H1 (cell line): ENCODE data around the gene ECE2.

Experiments
- CBX8 ChIP-seq: fragments of 300-800, 300-1000 bp; sonication (generic); IDR thresholded peaks from 2 replicates; pipeline ENCODE4 v1.7.1; 2016; ENCODE audit warnings: low read depth, low read length, borderline replicate concordance
- EP300 ChIP-seq, 2 experiments: IDR thresholded peaks; 1 replicate in 1 of 2; 2 replicates in 1 of 2; pipeline ENCODE4 v1.6.1; 2011 to 2012; ENCODE audit warnings: low read depth in 2 of 2, low read length in 2 of 2, mild to moderate bottlenecking in 2 of 2, borderline replicate concordance in 1 of 2, inconsistent platforms in 1 of 2, moderate library complexity in 1 of 2
- EZH2 ChIP-seq: fragments of 200-600 bp; sonication (generic); IDR thresholded peaks from 2 replicates; pipeline ENCODE4 v1.7.1; 2012; ENCODE audit warnings: low read depth, mild to moderate bottlenecking, moderate library complexity, low read length, inconsistent platforms; ENCODE audit not compliant: severe bottlenecking
- GTF2F1 ChIP-seq: IDR thresholded peaks from 2 replicates; pipeline ENCODE4 v1.6.1; 2012; ENCODE audit warnings: low read depth, low read length, improper control_type of control experiment, borderline replicate concordance
- POLR2A ChIP-seq, 2 experiments: IDR thresholded peaks; 1 replicate in 1 of 2; 2 replicates in 1 of 2; pipeline ENCODE4 v1.6.1; 2011; ENCODE audit warnings: low read depth in 2 of 2, low read length in 2 of 2, mild to moderate bottlenecking in 2 of 2; ENCODE audit errors: control extremely low read depth in 1 of 2
- RBBP5 ChIP-seq: IDR thresholded peaks from 2 replicates; pipeline ENCODE4 v1.7.1; 2012; ENCODE audit warnings: low read depth, mild to moderate bottlenecking, inconsistent platforms, low read length, moderate library complexity, borderline replicate concordance
- RFX5 ChIP-seq: IDR thresholded peaks from 2 replicates; pipeline ENCODE4 v1.6.1; 2011; ENCODE audit warnings: low read depth, low read length, improper control_type of control experiment, borderline replicate concordance
- SP1 ChIP-seq: IDR thresholded peaks from 2 replicates; pipeline ENCODE4 v1.6.1; 2011; ENCODE audit warnings: low read depth, low read length
- SUZ12 ChIP-seq: fragments of 200-600 bp; sonication (generic); IDR thresholded peaks from 2 replicates; pipeline ENCODE4 v1.6.1; 2012; ENCODE audit warnings: mild to moderate bottlenecking, inconsistent platforms, low read length, moderate library complexity, mixed read lengths
- TAF7 ChIP-seq: optimal IDR thresholded peaks from 2 replicates; pipeline ENCODE3; 2011; ENCODE audit warnings: low read depth, mild to moderate bottlenecking, inconsistent platforms, low read length, moderate library complexity, borderline replicate concordance
- ZNF274 ChIP-seq: IDR thresholded peaks from 2 replicates; pipeline ENCODE4 v1.7.0; 2012; ENCODE audit warnings: low read length, borderline replicate concordance; ENCODE audit errors: extremely low read depth
- TF ChIP-seq, protein P1 (sequence below), 3 experiments: IDR thresholded peaks; 1 replicate in 2 of 3; 2 replicates in 1 of 3; pipeline versions ENCODE4 v1.5.1 to v1.6.1; 2011; ENCODE audit warnings: low read length in 3 of 3, mild to moderate bottlenecking in 3 of 3, inconsistent platforms in 2 of 3, low read depth in 1 of 3, moderate library complexity in 1 of 3; ENCODE audit not compliant: insufficient read depth in 1 of 3; ENCODE audit errors: control extremely low read depth in 1 of 3
- TF ChIP-seq, protein P2 (sequence below): IDR thresholded peaks from 2 replicates; pipeline ENCODE4 v1.6.1; 2012; ENCODE audit warnings: low read length, inconsistent platforms

DNA sequence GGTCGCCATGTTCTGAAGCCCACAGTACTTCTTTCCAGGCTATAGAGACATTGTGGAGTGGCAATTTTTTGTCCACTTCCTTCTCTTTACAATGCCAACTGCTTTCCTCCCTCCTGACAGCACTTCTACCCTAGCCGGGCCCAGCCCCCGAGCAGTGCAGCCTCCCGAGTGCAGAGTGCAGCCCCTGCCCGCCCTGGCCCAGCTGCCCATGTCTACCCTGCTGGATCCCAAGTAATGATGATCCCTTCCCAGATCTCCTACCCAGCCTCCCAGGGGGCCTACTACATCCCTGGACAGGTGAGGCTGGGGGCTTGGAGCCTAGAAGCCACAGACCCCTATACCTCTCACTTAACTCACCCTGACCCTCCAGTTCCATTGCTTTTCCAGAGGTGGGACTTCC lies 41.4 kb downstream of the ECE2 start:
- TF ChIP-seq, protein P1, sequence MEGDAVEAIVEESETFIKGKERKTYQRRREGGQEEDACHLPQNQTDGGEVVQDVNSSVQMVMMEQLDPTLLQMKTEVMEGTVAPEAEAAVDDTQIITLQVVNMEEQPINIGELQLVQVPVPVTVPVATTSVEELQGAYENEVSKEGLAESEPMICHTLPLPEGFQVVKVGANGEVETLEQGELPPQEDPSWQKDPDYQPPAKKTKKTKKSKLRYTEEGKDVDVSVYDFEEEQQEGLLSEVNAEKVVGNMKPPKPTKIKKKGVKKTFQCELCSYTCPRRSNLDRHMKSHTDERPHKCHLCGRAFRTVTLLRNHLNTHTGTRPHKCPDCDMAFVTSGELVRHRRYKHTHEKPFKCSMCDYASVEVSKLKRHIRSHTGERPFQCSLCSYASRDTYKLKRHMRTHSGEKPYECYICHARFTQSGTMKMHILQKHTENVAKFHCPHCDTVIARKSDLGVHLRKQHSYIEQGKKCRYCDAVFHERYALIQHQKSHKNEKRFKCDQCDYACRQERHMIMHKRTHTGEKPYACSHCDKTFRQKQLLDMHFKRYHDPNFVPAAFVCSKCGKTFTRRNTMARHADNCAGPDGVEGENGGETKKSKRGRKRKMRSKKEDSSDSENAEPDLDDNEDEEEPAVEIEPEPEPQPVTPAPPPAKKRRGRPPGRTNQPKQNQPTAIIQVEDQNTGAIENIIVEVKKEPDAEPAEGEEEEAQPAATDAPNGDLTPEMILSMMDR (IDR thresholded peaks at IDR 0.05; ENCODE audit: control extremely low read depth in 1 of 3, insufficient read depth in 1 of 3, low read depth in 1 of 3, low read length in 3 of 3): no peak
- no peak for TF ChIP-seq CBX8
- no peak for TF ChIP-seq POLR2A (IDR thresholded peaks at IDR 0.05; ENCODE audit: control extremely low read depth in 1 of 2, low read depth in 2 of 2, low read length in 2 of 2)
- no peak for TF ChIP-seq EP300 (IDR thresholded peaks at IDR 0.05; ENCODE audit: borderline replicate concordance in 1 of 2, low read depth in 2 of 2, low read length in 2 of 2)
- TF ChIP-seq RBBP5: no peak
- no peak for TF ChIP-seq GTF2F1
- TF ChIP-seq TAF7: no peak
- TF ChIP-seq ZNF274: no peak
- no peak for TF ChIP-seq EZH2
- TF ChIP-seq SP1: no peak
- TF ChIP-seq RFX5: no peak
- TF ChIP-seq, protein P2, sequence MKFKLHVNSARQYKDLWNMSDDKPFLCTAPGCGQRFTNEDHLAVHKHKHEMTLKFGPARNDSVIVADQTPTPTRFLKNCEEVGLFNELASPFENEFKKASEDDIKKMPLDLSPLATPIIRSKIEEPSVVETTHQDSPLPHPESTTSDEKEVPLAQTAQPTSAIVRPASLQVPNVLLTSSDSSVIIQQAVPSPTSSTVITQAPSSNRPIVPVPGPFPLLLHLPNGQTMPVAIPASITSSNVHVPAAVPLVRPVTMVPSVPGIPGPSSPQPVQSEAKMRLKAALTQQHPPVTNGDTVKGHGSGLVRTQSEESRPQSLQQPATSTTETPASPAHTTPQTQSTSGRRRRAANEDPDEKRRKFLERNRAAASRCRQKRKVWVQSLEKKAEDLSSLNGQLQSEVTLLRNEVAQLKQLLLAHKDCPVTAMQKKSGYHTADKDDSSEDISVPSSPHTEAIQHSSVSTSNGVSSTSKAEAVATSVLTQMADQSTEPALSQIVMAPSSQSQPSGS: no peak
- no peak for TF ChIP-seq SUZ12
